ENCODE results near the gene GRIP1.

Gene GRIP1

DNA sequence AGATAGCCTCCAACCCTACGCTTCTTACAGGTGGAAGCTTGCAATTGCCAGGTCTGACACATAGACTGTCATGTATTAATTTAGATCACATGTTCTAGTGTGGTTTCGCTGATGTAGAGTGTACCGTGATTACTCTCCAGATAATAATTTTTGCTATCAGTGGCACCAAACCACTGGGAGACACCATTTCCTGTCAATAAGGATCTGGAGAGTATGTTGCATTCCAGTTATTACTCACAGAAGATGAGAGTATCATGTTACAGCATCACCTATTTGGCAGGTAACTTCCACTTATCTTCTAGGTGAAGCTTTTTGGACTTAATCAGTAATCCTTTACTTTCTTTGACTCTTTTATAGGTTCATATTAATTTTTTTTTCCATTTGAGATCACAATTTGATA is 229.3 kb downstream of the GRIP1 start:
- DNase-seq (ENCODE audit: low read depth in 2 of 2): no peak

DNA sequence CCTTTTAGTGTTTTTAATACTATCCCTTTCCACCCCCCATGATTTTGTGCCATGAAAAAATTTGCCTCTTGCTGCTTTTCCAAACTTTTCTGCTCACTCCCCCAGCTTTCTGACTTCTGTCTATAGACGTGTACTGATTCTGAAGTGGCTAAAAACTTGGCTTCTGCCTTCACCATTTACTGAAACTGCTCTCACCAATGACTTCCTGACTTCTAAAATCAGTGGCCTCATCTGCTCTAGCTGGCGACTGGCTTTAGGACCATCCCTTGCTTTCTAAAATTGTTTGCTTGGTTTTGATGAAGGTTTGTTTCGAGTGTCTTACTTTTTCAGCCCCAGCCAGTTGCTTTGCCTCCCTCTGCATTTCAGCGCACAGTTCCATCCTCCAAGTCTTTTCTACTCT is 231.2 kb downstream of the GRIP1 start:
- DNase-seq (ENCODE audit: low read depth in 2 of 2): no peak

DNA sequence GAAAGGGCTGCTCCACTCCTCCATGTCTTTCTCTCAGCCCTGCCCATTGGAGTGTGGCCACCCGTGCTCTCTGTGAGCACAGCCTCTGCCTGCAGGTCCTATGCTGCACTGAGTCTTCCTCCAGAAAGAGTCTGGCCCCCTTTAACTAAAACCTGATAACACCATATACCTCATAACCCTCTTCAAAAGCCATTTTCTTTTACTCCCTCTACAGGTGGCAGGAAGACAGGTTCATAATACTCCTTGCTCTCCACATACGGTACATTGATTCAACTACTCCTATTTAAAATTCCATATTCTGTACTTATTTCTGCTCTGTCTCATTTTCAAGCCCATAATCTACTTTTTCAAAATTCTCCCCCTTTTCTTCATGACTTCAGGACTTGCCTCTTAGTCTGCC is 232.6 kb downstream of the GRIP1 start:
- DNase-seq (ENCODE audit: low read depth in 2 of 2): no peak

DNA sequence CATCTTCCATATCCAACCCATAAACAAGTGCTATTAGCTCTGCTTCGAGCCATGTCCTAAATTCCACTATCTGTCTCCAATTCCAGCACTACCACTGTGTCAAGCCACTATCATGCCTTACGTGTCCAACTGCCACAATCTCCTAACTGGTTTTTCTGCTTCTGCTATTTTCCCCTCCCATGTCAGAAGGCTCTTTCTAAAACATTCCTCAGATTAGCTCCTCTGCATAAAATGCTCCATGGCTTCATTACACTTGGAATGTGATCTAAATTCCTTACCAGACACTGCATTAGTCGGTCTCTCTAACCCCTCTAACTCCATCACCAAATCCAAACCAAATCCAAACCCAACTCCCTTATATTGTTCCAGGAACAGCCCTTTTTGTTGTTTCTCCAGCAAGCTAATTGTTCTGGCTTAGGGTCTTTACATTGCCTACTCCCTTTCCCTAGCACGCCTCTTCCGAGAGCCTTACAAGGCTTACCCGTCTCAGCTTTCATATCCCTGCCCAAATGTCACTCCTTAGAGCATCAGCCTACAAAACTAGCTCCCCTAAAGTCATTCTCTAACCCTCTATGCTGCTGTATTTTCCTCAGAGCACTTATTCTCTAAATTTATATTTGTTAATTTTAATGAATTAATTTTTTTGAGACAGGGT is 236.8 kb downstream of the GRIP1 start:
- no peak for DNase-seq (ENCODE audit: low read depth in 2 of 2)

DNA sequence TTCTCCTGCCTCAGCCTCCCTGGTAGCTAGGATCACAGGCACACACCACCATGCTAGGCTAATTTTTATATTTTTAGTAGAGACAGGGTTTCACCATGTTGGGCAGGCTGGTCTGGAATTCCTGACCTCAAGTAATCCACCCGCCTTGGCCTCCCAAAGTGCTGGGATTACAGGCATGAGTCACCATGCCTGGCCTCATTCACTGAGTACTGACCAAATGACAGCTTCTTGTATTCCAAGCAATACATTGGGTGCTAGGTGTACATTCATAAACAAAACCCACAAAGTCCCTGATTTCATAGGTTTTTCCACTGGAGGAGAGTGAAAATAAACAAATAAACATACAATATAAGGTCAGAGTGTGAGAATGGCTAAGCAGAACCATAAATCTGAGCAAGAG is 240.3 kb downstream of the GRIP1 start:
- DNase-seq (ENCODE audit: low read depth in 2 of 2): no peak

DNA sequence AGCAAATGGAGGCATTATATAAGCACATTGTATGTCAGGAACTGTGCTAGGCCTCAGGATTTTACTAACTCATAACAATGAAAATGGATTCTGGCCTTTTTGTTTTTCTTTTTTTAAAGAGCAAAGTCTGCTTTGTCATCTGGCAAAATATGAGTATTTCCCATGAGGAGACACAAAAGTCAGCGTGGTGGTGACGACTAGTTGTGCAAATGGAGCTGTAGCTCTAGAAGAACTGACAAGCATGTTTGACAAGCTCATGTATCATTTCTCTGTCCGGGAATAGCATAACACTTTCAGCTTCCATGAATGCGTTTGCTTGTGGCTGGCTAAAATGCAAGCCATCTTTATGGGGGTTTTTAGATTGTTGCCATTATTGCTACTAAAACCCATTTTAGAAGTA is 248.8 kb downstream of the GRIP1 start:
- no peak for DNase-seq (ENCODE audit: low read depth in 2 of 2)

DNA sequence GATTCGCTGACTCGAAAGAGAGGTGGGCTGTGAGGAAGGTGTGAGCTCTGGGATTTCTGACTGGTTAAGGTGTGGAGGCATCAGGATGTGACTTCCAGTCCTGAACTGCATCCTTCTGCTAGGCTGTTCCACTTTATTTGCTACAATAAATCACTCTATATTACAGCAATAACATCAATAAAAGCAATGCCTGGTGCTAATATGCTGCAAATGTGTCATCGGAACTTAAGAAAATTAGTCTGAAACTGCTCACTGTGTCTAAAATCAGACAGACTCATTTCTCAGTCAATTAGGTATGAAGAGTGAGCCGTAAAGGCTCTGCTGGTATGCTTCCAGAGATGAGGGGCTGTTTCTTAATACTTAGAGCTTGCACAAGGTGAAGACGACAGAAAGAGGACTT is 250.0 kb downstream of the GRIP1 start:
- DNase-seq (ENCODE audit: low read depth in 2 of 2): no peak

- DNase-seq (ENCODE audit: low read depth in 2 of 2): no peak
Measured at GRCh38 chr12:66428261-66428660, 250.6 kb downstream of the GRIP1 start.

- DNase-seq (ENCODE audit: low read depth in 2 of 2): no peak
Measured at GRCh38 chr12:66426696-66427095, 252.2 kb downstream of the GRIP1 start.

GRCh38 chr12:66423266-66423665 is 255.6 kb downstream of the GRIP1 start:
- no peak for DNase-seq (ENCODE audit: low read depth in 2 of 2)

DNA sequence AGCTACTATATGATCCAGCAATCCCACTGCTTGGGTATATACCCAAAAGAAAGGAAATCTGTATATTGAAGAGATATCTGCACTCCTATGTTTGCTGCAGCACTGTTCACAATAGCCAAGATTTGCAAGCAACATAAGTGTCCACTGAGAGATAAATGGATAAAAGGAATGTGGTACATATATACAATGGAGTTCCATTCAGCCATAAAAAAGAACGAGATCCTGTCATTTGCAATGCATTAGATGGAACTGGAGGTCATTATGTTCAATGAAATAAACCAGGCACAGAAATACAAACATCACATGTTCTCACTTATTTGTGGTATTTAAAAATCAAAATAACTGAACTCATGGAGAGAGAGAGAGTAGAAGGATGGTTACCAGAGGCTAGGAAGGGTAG is 260.0 kb downstream of the GRIP1 start:
- no peak for DNase-seq (ENCODE audit: low read depth in 2 of 2)

GRCh38 chr12:66417217-66417616 is 261.7 kb downstream of the GRIP1 start:
- no peak for DNase-seq (ENCODE audit: low read depth in 2 of 2)

DNA sequence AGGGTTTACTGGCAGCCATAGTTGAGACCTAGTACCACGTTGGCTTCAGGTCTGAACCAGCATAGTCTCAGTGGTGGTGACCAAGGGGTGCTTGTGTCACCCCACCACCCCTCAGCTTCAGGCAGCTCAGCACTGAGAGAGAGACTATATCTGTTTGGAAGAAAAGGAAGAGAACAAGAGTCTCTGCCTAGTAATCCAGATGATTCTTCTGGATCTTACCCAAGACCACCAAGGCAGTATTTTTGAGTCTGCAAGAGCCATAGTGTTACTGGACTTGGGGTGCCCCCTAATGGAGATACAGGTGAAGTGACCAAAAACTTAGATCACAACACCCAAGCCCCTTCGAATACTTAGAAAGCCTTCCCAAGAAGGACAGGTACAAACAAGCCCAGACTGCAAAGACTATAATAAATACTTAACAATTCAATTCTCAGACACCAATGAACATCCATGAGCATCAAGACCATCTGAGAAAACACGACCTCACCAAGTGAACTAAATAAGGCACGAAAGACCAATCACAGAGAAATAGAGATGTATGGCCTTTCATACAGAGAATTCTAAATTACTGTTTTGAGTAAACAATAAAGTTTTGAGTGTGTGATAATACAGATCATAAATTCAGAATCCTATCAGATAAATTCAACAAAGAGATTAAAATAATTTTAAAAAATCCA is 269.5 kb downstream of the GRIP1 start:
- peak in 1 of 2 donors; percentile 15 for DNase-seq (ENCODE audit: low read depth in 2 of 2)

GRCh38 chr12:66405395-66405794 is 273.5 kb downstream of the GRIP1 start:
- DNase-seq (ENCODE audit: low read depth in 2 of 2): no peak

DNA sequence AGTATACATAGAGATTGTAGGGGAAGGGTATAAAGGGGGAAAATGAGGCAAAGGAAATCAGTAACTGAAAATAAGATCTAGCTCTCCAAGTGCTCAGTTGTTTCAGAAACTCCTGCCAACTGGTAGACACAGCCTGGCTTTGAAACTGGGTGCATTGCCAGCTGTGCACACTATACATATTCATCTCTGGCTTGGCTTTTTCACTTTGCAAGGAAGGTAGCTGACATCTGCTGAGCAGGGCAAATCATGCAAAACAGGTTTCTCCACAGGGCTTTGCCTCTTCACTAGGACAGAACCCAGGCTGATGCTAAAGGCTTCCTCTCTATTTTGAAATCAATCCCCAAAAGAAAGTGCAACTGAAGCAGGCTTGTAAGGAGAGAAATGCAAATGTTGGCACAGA is 275.1 kb downstream of the GRIP1 start:
- DNase-seq (ENCODE audit: low read depth in 2 of 2): no peak

GRCh38 chr12:66399911-66400306 is 279.0 kb downstream of the GRIP1 start:
- no peak for DNase-seq (ENCODE audit: low read depth in 2 of 2)

GRCh38 chr12:66398931-66399910 is 279.7 kb downstream of the GRIP1 start:
- no peak for DNase-seq (ENCODE audit: low read depth in 2 of 2)

- DNase-seq (ENCODE audit: low read depth in 2 of 2): no peak
Measured at GRCh38 chr12:66397574-66398290, 281.1 kb downstream of the GRIP1 start.

- DNase-seq (ENCODE audit: low read depth in 2 of 2): no peak
Measured at GRCh38 chr12:66393890-66394289, 285.0 kb downstream of the GRIP1 start.

DNA sequence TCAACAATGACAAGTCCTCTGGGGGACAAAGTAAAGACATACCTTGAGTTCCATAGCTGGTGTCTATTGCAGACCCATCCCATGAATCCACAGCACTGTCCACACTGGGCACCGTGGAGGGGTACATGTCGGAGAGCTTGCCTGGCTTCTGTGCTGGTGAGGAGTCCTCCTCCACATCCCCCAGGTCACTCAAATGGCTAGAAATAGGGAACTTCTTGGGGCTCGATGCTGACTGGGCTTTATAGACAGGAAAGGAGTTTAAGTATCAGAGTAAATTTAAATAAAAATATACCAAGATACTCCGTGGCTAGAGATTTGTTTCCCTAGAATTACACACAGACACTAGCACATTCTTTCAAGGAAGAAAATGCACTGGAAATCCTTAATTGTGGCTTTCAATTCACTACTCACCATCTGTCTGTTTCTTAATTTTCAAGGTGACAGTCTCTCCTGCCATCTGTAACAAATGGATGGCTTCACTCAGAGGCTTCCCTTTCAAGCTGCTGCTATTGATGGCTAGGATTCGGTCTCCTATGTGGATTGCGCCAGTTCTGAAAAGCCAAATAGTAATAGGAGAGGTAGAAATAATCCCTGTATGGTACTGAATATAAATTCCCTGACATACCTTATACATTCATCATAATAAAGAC is 286.5 kb downstream of the GRIP1 start:
- no peak for DNase-seq (ENCODE audit: low read depth in 2 of 2)

DNA sequence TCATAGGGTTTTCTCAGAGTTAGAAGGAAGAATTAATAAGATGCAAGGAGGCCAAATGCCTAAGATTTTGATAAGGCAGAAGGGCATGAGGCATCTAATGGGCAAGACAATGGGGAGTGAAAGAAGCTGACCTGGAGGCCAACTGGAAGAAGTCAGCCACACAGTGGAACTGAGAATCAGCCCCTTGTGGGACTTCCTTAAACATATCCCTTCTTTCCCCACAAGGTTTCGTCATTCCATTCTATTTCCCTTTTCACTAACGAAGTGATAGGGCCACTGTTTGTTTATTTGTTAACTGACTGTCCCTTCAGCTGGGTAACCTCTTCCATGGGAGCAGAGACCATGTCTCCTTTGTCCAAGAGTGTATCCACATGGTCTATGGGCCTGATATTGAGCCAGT is 290.4 kb downstream of the GRIP1 start:
- no peak for DNase-seq (ENCODE audit: low read depth in 2 of 2)

Data from activated CD4-positive, alpha-beta T cell treated with anti-CD3 and anti-CD28 coated beads for 24 hours (primary cell).